Activated CD8-positive, alpha-beta memory T cell treated with anti-CD3 and anti-CD28 coated beads, Interleukin-2, amount 50 U/mL, for 4 hours (primary cell): Measurements from ENCODE around the gene KLHL11.

Experiments
- DNase-seq: peaks from one replicate; pipeline ENCODE4 v3.0.0-alpha.2; 2020

The KLHL11 gene

DNA sequence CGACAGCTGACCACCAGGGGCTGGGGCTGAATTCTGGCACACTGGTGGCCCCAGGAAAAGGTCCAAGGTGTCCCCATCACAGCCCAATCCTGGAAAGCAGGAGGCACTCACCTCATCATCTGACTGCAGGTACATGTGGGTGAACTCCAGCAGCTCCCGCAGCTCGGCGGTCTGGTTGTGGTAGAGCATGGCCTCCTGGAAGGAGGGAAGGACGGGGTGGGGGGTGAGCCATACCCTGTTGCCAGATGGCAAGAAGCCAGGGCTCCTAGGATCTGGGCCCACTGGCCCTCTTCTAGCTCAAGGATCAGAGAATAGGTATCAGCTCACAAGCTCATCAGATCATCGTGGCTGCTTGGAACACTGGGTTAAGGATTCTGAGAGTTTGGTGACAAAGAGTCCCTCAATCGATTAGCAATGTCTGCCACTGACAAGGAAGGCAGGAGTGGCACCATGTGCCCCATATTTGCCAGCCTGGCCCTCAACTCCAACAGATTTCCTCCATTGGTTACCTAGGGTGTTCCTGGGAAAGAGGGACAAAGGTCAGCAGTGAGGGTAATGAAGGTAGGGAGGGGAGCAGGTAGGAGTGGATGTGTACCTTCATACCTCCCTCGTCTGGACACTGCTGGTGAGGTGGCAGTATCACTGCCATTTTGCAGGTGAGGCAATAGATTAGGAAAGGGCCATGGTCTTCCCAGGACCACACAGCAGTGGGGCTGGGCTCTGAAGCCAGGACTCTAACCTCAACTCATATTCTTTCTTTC is 58.4 kb downstream of the KLHL11 start:
- no peak for DNase-seq
